ENCODE measurements around the gene SCARB1.

SCARB1 gene

DNA sequence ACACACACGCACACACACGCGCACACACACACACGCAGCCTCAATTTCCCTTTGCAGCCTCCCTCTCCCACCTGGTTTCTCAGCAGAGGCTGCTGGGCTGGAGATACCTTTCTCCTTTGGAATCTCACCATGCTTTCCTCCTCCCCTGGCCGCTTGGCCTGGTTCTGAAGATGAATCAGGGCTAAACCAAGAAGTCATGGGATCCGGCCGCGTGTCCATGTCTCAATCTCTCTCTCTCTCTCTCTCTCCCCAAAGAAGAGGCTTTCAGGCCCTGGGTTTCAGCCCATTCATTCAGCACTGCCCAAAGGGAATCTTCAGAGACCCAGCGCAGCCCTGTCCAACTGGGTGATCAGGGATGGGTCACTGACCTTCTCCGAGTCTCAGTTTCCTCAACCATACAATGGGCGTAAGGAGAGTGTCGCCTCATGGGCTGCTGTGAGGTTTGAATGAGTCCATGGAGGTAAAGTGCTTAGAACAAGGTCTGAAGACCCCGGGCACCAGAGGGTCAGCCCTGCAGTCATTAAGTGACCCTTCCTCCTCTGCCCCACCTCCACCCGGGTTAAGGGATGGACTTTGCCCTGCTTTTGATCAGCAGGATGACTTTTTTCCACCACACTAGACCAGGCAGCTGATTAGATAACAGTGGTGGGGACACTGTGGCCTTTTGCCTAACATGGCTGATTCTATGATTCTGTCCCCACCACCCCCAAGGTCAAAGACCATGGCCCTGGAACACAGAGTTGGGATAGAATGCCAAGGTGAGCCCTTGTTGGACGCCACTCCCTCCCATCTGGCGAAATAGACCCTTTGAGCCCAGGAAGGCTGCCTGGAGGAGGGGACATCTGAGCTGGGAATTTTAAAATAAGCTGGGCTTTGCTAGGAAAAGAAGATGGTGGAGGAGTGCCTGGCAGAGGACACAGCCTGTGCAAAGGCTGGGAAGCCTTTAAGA lies 42.1 kb downstream of the SCARB1 start:
- TF ChIP-seq EZH2phosphoT487 (IDR thresholded peaks at IDR 0.05; ENCODE audit: borderline replicate concordance, low read length) (no peak), CTCF (IDR thresholded peaks at IDR 0.05; ENCODE audit: low read depth, low read length, poor library complexity, severe bottlenecking) (no peak)
- Histone ChIP-seq H3K4me2 (ENCODE audit: low read length) (no peak overlapping the region), H3K79me2 (ENCODE audit: control insufficient read depth, low read length) (peaks cover 84% of the 10 kb centered on the region), H3K36me3 (ENCODE audit: control insufficient read depth, low read length) (peaks cover 31% of the 10 kb centered on the region), H4K20me1 (ENCODE audit: control insufficient read depth, insufficient read depth, low read depth, low read length) (peaks cover 6% of the 10 kb centered on the region; the same call in 1 of the 2 replicates), H3K4me1 (ENCODE audit: control insufficient read depth, low read length) (no peaks in the 10 kb centered on the region), H3K9me3 (ENCODE audit: control insufficient read depth, insufficient read depth, low read length) (no peaks in the 10 kb centered on the region), H3K27ac (ENCODE audit: low read depth, low read length) (no peak overlapping the region), H3K4me3 (ENCODE audit: low read length) (no peak overlapping the region), H3K27me3 (ENCODE audit: control insufficient read depth, low read length) (no peaks in the 10 kb centered on the region), H3F3A (ENCODE audit: control insufficient read depth, insufficient read depth) (no peaks in the 10 kb centered on the region; the same call in 1 of the 2 replicates), H3K9me2 (replicated peaks; ENCODE audit: control insufficient read depth, low read length) (no peaks in the 10 kb centered on the region)

DNA sequence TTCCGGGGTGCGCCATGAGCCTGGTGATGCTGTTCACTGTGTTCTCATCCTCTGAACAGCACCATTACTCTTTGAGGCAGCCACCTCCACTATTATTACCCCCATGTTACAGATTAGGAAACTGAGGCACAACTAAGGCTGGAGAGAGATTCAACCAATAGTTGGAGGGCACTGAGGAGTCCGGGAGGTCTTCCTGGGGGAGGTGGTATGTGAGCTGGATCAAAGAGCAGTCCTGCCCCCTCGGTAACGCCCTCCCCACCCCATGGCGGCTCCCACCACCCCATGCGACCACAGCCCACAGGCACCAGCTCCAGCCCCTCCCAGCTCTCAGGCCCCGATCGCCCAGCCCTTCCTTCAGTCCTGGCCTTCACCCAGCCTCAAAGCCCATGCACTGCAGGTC lies 43.5 kb downstream of the SCARB1 start:
- no peaks in the 10 kb centered on the region for H3K9me2 ChIP-seq (replicated peaks; ENCODE audit: control insufficient read depth, low read length)
- H3K4me3 ChIP-seq (ENCODE audit: low read length): no peak overlapping the region
- H3K79me2 ChIP-seq (ENCODE audit: control insufficient read depth, low read length): peaks cover 72% of the 10 kb centered on the region
- no peak overlapping the region for H3K27ac ChIP-seq (ENCODE audit: low read depth, low read length)
- H3K4me2 ChIP-seq (ENCODE audit: low read length): no peak overlapping the region
- no peaks in the 10 kb centered on the region for H3K27me3 ChIP-seq (ENCODE audit: control insufficient read depth, low read length)
- no peaks in the 10 kb centered on the region for H3K4me1 ChIP-seq (ENCODE audit: control insufficient read depth, low read length)
- peaks cover 37% of the 10 kb centered on the region for H3K36me3 ChIP-seq (ENCODE audit: control insufficient read depth, low read length)
- TF ChIP-seq CTCF (IDR thresholded peaks at IDR 0.05; ENCODE audit: low read depth, low read length, poor library complexity, severe bottlenecking) (no peak), EZH2phosphoT487 (IDR thresholded peaks at IDR 0.05; ENCODE audit: borderline replicate concordance, low read length) (no peak)
- peaks cover 6% of the 10 kb centered on the region; the same call in 1 of the 2 replicates for H4K20me1 ChIP-seq (ENCODE audit: control insufficient read depth, insufficient read depth, low read depth, low read length)
- H3K9me3 ChIP-seq (ENCODE audit: control insufficient read depth, insufficient read depth, low read length): no peaks in the 10 kb centered on the region
- no peaks in the 10 kb centered on the region; the same call in 1 of the 2 replicates for H3F3A ChIP-seq (ENCODE audit: control insufficient read depth, insufficient read depth)

DNA sequence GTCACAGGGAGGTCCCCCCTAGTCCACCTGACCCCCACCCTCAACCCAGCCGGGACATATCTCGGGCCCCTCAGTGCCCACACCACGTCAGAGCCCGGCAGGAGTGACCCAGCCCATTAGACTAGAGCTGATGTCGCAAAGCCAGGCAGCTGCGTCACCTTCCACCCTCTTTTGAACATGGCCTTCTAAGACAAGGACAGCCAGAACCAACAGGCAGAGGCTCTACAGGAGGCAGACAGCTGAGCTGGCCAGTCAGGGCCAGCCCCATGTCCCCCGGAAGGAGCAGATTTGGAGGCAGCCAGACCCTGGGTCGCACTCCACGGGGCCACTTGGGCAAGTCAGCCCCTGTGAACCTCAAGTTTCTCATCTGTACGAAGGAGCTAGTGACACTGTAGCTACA lies 44.1 kb downstream of the SCARB1 start:
- Histone ChIP-seq H3K9me3 (ENCODE audit: control insufficient read depth, insufficient read depth, low read length) (no peaks in the 10 kb centered on the region), H3K27ac (ENCODE audit: low read depth, low read length) (no peak overlapping the region), H3K9me2 (replicated peaks; ENCODE audit: control insufficient read depth, low read length) (no peaks in the 10 kb centered on the region), H3K36me3 (ENCODE audit: control insufficient read depth, low read length) (peaks cover 43% of the 10 kb centered on the region), H3F3A (ENCODE audit: control insufficient read depth, insufficient read depth) (no peaks in the 10 kb centered on the region; the same call in 1 of the 2 replicates), H3K4me3 (ENCODE audit: low read length) (no peak overlapping the region), H3K4me1 (ENCODE audit: control insufficient read depth, low read length) (no peaks in the 10 kb centered on the region), H3K27me3 (ENCODE audit: control insufficient read depth, low read length) (no peaks in the 10 kb centered on the region), H3K4me2 (ENCODE audit: low read length) (no peak overlapping the region), H3K79me2 (ENCODE audit: control insufficient read depth, low read length) (peaks cover 66% of the 10 kb centered on the region), H4K20me1 (ENCODE audit: control insufficient read depth, insufficient read depth, low read depth, low read length) (peaks cover 6% of the 10 kb centered on the region; the same call in 1 of the 2 replicates)
- TF ChIP-seq EZH2phosphoT487 (IDR thresholded peaks at IDR 0.05; ENCODE audit: borderline replicate concordance, low read length): no peak
- no peak for TF ChIP-seq CTCF (IDR thresholded peaks at IDR 0.05; ENCODE audit: low read depth, low read length, poor library complexity, severe bottlenecking)
